GM21390 (cell line): ENCODE data around the gene FARS2.
"Not testable (repeated sequence)": the region's sequence is repeated elsewhere in the genome, so short reads cannot be mapped to it uniquely, and the experiment has no call there.

Experiments used
- ATAC-seq: cut with Tn5 transposase; IDR thresholded peaks from one replicate; pipeline ENCODE4 v1.9.1; 2021; ENCODE audit not compliant: unreplicated experiment

FARS2 gene

DNA sequence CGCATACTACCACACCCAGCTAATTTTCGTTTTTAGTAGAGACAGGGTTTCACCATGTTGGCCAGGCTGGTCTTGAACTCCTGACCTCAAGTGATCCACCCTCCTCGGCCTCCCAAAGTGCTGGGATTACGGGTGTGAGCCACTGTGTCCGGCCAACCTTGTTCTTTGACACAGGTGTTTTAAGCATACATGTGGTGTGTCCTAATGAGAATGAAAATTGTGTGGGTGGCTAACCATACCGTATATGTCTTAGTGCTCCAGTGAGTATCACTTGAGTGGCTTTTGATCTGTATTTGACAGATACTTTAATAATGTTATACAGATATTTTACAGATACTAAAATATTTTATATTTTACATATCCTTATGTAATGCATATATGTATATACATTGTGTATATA is 395.4 kb downstream of the FARS2 start:
- ATAC-seq: not testable (repeated sequence)

DNA sequence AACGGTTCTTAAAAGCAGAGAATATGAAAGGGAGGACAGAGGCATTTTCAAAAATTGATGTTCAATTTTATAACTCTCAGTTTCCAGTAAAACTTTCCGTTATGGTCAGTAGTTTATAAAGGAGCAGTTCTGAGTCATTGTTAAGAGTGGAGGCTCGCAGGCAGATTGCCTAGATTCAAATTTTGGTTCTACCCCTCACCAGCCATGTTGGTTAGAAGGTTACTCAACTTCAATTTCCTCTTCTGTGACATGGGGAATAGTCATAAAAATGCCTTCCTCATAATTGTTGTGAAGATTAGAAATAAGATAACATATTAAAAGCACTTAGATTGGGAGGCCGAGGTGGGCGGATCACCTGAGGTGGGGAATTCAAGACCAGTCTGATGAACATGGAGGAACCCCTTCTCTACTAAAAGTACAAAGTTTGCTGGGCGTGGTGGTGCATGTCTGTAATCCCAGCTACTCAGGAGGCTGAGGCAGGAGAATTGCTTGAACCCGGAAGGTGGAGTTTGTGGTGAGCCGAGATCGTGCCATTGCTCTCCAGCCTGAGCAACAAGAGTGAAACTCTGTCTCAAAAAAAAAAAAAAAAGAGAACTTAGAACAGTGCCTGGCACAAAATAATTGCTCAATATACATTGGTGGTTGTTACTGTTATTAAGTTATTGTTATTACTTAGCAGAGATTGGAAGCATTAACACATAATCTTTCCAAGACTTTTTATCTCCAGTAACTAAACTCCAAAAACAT is 396.5 kb downstream of the FARS2 start:
- no peak for ATAC-seq

DNA sequence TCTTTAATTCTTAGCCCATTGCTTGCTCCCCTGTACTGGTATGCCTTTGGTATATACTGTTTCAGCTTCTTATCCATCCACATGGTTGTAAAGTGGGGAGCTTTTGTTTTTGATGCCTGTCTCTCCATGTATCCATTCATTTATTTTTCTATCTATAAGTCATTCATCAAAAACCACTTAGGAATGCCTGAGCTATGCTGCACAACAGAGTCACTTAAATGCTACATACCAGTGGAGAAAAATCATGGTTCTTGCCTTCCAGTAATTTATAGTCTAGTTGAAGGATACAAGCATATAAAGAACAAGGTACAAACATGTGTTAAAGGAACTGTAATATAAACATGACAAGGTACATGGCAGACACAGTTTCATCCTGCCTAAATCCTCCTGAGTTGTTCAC is 398.2 kb downstream of the FARS2 start:
- no peak for ATAC-seq

DNA sequence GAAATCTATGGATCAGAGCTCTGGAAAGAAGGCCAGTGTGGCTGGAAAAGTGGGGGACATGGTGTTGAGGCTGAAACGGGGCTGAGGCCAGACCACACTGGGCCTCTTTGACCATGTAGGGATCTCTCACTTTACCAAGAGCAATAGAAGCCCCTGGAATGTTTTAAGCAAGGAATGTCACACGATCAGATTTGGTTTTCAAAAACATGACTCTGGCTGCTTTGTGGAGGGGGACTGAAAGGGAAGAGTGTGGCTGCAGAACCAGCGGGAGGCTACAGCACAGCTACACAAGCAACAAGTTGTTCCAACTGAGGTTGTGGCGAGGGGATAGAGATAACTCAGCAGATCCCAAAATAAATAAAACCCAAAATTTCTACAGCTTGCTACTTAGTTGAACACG is 399.5 kb downstream of the FARS2 start:
- no peak for ATAC-seq

DNA sequence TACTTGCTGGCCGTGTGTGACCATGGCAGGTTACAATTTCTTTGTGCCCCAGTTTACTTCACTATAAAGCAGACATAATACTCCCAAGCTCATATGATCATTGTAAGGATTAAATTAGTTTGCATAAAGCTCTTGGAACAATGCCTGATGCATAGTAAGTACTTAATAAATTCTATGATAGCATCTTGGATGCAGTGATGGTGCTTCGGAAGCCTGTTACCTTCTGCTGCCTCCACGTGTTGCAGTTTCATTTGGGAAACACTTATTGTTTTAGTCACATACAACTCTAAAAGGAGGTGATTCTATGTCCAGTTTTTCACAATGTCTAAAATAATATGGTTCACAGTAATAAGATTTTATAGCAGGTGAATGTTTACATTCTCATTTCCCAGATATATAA is 401.5 kb downstream of the FARS2 start:
- ATAC-seq: no peak

DNA sequence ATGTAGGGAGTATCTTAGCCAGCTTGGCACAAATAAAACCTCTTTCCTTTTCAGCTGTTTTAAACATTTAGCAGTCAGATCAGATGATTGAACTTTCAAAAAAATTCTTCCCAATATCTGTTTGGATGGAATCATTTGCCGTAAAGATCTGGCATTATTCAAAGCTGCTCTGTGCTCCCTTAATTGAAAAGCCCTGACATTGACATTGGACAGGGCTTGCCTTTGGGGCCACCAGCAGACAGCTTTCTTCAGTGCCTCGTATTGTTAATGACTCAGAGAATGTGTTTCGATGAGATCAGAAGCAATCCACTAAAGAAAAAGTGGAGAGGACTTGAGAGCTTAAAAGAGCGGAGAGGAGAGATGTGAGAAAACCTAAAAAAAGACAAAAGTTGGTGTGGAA is 401.9 kb downstream of the FARS2 start:
- no peak for ATAC-seq

DNA sequence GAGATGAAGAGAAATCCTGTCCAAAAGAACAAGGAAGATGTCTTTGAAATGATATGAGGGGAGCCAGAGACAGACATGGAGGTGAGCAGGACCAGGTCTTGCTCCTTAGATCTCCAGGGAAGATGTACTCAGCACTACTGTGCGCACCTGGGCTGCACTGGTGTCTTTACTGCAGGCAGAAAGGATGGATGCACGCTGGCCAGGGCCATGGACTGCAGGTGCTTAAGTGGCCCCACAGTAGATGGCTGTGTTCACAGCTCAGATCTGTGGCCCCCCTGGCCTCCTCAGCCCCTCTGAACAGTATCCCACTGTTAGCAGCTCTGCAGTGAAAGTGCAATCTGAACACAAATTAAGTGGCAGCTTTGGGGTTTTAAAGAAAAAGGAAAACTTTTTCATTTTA is 402.4 kb downstream of the FARS2 start:
- ATAC-seq: no peak

DNA sequence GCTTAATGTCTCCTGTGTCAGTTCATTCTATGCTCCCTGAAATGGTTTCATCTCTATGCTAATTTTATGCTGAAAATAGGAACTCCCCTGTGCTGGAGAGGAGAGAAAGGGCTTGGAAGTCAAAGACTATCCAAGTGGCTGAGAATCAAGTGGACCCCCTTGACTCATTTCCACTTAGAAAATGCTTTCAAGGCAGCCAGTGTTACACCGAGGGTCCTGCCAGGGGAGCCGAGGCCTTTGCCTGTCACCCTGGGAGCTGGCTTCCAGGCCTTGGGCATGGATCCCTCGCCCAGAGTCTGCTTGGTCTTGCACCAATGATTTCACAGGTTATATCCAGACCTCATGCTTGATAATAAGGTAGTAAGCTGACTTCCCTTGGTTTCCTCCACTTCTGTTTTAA is 402.8 kb downstream of the FARS2 start:
- ATAC-seq: no peak

DNA sequence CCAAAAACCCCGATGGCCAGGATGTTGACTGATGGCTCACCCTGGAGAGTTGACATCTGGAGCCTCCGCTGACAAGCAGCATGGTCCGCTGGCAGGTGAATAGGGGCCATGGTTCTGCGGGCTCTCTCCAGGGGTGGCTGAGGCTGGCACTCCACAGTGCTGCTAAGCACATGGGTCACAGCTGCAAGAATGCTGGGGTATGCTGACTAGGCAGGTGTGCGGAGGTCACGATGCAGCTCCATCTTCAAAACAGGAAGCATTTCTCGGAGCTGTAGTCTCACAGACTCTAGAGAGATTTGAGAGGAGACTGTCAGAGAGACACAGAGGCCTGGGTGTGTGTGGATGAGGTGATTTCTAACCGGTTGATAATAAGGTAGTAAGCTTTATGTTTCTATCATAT is 403.9 kb downstream of the FARS2 start:
- ATAC-seq: no peak

DNA sequence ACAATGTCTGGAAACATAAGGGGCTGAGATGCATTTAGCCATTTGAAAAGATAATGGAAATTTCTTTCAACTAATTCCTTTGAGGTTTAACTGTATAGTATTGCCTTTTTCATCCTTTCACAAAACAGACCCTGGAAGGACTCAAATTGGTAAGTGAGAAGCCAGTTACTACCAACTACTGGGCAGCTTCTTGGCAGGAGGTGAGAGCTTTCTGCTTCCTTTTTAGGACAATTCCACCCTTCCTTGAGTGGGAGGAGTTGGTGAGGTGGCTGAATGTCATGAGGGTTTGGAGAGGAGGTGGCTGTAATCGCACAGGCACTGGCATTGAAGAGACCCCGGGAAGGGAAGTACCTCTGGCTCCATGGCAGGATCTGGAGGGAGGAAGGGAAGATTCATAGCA is 404.4 kb downstream of the FARS2 start:
- no peak for ATAC-seq

DNA sequence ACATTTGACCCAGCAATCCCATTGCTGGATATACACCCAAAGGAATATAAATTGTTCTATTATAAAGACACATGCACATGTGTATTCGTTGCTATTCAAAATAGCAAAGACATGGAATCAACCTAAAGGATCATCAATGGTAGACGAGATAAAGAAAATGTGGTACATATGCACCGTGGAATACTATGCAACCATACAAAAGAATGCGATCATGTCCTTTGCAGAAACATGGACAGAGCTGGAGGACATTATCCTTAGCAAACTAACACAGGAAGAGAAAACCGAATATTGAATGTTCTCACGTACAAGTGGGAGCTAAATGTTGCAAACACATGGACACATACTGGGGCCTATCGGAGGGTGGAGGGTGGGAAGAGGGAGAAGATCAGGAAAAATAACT is 405.4 kb downstream of the FARS2 start:
- ATAC-seq: no peak

DNA sequence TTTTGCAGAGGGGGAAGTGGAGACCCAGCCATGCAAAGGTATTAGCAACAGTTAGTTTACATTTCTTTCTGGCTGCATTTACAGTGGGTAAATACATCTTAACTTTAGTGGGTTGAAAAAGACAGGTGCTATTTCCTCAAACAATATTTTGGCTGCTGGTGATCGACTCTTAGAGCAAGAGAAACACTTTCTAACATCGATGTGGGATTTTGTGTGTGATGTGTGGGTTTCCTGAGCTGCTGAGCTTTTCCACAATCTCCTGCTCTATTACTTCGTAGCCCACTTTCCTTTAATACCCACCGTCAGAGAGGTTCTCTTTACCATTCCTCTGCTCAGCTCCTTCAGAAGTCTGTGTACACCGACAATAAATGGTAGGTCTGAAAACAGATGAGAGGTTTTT is 406.4 kb downstream of the FARS2 start:
- no peak for ATAC-seq

DNA sequence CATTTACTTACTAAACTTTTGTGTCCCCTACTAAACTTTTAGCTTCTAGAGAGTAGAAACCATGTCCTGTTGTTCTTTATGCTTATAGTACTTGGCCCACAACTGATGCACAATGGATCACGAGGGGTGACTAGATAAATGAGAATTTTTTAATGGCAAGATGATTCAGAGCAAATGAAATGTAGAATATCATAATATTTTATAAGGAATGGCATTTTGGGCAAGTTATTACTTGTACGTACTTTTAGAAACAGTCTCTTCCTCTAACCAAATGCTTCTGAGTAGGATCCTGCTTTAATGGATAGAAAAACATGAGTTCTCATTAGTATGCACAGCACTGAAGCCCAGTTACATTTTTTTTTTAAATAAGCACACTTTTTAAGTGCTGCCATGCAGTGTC is 409.1 kb downstream of the FARS2 start:
- no peak for ATAC-seq

DNA sequence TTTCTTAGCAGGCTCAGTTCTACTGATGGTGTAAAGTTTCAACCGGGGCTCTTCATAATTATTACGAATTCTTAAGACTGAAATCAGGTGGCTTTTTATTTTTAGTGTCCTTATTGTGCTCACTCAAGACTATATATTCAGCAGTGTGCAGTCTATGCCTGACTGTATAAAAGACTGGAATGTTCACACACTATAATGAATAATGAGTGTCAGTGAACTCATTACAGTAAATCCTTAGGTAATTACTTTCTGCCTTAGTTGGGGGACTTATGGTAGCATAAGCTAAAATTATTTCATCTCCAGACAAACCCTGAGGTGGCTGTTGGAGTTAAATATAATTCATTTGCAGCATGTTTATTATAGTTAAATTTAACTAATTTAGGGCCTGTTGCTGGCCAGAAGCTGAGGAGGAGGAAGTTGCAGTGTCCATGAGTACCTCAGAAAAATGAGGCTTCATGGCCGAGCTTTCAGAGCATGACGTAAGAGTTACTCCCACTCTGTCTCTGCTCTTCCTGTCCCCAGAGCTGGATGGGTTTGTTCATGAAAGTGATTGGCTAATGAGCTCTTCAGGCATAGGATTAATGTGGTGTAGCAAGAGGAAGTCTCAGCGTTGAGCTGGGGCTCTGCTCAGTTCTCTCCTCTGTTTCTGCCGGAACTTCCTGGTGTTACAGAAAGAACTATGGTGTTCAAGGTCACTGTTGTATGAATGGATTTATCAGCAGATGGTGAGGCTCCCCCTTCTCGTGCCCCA is 409.7 kb downstream of the FARS2 start:
- ATAC-seq: peak; percentile 64

DNA sequence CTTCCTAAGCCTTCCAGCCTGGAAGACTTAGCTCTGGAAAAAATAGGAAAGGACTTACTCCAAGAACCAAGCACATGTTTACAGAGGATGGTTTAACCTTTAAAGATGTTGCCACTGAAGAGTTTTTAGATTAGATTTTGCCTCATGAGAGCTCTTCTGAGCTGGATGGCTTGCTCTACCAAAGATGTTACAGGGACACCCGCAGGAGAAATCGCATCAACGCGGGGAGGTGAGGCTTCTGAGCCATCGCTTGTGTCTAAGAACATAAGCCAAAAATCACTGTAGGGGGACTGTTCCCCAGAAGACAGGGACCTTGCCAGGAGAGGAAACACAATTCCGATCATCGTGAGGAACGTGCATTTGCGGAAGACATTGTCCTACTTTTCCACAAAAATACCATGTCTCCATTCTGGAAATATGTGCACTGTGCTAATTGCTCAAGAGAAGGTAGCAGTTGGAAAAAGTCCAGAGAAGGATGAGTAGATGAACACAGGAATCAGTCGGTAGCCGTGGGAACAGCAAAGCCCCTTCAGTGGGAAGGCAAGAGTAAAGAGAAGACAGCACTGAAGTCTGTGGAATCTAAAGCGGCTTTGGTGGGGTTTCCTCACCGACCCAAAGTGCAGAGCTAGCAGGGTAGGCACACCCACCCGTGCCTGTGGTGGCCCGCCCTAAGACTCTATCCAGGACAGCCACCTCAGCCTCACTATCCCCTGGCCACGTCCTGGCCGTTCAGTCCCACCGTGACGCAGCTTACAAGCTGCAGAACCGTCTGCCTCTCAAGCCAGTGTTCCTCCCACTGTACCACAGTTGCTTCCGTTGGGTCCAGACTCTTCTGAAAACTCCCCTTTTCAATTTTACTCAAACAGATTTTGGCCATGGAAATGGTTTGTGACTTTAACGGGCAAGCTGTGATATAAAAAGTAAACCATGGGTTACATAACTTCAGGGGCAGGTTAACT is 410.6 kb downstream of the FARS2 start:
- ATAC-seq: no peak

DNA sequence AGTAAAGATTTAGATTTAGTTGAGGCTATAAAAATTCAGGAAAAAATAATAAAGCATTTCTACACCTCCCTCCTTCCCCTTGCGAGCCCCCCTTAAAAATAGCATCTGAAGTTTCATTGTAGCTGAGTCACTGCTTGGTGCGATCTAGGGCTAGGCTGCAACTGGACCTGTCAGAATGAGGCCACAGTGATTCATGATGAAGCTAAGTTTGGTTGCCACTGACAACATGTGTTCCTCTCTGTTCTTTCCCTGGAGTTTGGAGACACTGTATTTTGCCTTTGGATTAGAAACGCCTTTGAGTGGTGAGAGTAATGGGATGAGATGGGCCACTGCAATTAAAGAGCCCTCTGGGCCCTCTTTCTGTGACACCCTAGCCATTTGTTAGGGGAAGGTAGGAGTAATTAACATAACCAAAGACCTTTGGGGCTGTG is 411.3 kb downstream of the FARS2 start:
- ATAC-seq: no peak

DNA sequence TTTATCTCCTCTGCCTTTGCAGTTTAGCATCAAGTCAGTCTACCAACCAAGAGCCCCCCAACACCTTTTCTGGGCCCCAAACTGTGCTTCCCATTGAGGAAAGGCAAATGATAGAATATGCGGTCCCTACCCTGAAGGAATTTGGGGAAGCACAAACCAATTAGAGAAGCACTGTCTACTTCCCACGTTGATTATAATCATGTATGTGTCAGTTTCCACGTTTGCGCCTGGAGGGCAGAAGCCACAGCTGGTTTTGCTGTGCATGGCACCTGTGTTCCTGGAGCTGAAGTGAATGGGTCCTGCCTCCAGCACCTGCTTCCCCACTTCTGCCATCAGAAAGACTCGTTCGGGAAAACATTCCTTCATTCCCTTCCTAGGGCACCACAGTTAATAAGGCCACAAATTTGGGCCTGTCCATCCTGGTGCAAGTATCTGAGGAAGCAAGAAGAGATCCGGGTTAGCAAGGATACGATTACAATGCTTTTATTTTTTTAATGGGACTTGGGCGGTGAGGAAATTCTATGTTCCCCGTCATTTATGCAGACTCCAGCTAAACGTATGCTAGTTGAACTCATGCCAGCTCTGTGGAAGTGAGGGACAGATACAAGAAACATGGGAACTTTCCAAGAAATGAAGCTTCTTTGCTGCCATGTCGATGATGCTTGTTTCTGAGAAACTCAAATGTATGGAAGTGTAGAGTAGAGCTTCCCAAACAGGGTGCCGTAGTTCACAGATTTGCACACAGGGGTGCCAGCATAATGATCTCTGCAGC is 411.9 kb downstream of the FARS2 start:
- ATAC-seq: no peak

DNA sequence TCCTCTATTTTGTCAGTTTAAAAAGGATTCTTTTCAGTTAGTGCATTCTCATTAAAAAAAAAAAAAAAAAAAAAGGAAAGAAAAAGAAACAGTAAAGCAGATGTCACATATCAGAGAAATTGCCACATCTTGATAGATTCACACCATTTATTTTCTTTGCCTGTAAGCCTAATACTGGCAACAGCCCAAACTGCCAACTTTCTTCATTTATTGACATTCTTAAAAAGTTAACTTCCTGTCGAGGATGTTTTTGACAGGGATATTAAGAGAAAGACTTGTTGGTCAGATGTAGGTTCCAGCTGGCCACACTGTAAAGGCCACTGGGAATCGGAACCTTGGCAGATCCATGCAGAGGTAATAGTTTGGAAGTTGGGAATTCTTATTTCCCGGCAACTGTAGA is 412.8 kb downstream of the FARS2 start:
- no peak for ATAC-seq

DNA sequence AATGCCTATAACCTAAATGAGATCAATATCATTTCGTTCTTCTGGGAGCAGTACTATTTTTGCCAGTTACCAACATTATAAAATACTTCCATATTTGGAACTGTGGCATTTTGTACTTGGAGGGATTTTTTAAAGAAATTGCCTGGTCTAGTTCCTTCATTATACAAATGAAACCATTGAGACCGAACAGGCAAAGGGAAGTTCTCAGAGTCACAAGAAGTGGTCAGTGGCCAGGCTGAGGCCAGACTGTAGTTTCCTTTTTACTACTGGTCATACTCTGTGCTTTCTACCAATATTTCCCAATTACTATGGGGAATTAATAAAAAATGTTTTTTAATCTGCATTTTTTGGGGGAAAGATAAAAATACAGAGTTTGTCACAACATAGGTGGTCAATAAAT is 413.4 kb downstream of the FARS2 start:
- ATAC-seq: no peak

DNA sequence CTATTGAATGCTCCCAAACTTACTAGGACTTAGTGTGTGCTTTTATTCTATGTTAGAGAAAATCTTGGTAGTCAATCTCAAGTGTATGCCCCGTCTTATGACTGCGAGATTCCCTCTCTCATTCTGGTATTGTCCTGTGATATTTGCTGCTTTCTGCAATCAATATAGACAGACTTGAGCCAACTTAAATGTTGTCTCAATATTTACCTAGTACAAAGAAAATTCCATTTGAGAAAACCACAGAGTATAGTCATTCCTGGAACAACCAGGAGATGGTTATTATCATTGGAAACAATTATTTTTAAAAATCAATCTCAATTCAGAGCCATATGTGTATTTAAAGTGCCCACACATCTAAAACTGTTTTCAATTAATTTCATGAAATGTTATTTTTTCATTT is 415.4 kb downstream of the FARS2 start:
- no peak for ATAC-seq
